NOMO-1 treated with DMSO at 0.1 percent for 48 hours (cell line): ENCODE results near the gene TMEM62.
"Not testable (repeated sequence)": the region's sequence is repeated elsewhere in the genome, so short reads cannot be mapped to it uniquely, and the experiment has no call there.

Source experiments
- DNase-seq: peaks from one replicate; lab custom pipeline; 2025; ENCODE audit not compliant: unreplicated experiment; lab: John Stamatoyannopoulos, UW

The TMEM62 gene

DNA sequence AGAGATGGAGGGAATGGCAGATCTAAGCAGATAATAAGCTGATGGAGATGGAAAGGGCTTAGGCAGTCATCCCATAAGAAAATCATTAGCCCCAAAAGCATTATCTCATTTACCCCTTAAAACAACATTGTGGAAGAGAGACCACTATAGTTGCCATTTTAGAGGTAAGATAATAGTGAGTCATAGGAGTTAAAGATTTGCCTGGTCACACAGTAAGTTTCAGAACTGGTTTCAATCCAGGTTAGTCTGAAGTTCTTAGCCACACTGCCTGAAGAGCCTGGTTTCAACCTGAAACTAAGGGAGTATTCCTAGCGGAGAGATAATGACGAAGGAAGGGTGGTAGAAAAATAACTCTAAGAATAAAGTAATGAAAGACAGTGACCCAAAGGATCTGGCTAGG is 14.6 kb upstream of the TMEM62 start:
- DNase-seq, result no peak

DNA sequence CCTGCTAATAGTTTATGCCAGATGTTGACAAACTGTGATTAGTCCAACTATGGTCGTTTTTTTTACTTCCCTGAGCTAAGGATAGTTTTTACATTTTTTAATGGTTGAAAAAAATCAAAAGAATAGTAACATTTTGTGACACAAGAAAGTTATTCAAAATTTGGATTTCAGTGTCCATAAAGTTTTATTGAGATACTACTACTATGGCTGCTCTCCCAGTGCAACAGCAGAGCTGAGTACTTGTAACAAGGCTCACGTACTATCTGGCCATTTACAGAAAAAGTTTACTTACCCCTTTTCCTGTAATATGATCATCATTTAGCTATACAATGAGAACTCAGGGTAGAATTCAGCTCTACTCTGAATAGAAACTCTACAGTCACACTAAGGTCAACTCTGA is 11.5 kb upstream of the TMEM62 start:
- no peak for DNase-seq

DNA sequence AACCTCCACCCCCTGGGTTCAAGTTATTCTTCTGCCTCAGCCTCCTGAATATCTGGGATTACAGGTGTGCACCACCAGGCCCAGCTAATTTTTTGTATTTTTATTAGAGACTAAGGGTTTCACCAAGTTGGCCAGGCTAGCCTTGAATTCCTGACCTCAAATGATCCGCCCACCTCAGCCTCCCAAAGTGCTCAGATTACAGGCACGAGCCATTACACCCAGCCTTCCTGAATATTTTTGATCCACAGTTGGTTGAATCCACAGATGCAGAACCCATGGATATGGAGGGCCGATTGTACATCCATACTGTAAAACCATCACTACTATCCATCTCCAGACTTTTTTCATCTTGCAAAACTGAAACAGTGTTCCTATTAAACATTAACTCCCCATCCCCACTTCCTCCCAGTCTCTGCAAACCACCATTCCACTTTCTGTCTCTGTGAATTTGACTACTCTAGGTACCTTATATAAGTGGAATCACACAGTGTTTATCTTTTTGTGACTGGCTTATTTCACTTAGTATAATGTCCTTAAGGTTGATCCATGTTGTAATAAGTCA is 8.2 kb upstream of the TMEM62 start:
- DNase-seq, result no peak

DNA sequence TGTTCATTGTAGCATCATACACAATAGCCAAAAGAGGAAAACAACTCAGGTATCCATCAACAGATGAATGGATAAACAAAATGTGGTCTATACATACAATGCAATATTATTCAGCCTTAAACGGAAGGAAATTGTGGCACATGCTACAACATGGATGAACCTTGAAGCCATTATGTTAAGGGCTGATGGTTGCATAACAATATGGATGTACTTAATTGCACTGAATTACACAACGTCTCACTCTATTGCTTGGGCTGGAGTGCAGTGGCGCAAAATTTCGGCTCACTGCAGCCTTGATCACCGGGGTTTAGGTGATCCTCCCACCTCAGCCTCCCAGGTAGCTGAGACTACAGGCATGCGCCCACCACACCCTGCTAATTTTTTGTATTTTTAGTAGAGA is 7.0 kb upstream of the TMEM62 start:
- peak; percentile 86 for DNase-seq

DNA sequence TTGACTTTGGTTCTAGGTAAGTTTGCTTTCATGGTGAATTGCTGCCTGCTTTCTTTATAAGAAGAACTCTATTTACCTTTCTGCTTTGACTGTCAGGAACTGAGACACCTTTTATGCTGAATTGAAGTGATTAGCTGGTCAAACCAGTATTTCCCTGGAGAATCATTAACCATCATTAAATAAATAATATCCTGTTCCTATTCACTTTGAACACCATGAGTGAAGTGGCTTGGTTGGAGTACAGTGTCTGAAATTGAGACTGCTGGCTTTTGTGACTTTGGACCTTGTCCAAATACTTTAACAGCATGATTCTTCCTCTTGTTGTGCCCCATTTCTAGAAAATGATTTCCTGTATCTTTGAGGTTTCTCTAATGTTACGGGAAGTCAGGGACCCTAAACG is 5.6 kb upstream of the TMEM62 start:
- peak; percentile 9 for DNase-seq

DNA sequence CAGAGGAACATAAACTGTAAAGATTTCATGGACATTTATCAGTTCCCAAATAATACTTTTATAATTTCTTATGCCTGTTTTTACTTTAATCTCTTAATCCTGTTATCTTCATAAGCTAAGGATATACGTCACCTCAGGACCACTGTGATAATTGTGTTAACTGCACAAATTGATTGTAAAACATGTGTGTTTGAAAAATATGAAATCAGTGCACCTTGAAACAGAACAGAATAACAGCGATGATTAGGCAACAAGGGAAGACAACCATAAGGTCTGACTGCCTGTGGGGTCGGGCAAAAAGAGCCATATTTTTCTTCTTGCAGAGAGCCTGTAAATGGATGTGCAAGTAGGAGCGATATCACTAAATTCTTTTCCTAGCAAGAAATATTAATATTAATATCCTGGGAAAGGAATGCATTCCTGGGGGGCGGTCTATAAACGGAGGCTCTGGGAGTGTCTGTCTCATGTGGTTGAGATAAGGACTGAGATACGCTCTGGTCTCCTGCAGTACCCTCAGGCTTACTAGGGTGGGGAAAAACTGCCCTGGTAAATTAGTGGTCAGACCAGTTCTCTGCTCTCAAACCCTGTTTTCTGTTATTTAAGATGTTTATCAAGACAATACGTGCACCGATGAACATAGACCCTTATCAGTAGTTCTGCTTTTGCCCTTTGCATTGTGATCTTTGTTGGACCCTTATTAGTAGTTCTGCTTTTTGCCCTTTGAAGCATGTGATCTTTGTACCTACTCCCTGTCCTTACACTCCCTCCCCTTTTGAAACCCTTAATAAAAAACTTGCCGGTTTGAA is 5.0 kb upstream of the TMEM62 start:
- not testable (repeated sequence) for DNase-seq

DNA sequence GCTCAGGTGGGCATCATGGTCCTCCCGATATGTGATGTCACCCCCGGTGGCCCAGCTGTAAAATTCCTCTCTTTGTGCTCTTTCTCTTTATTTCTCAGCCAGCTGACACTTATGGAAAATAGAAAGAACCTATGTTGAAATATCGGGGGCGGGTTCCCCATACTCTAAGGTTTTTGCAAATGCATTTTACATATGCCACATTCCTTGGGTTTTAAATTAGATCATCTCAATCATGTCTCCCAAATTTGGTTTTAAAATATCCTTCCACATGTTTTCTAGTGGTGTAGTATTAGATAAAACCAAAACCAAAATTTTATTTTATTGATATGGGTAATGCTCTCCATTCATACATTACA is 4.4 kb upstream of the TMEM62 start:
- no peak for DNase-seq

DNA sequence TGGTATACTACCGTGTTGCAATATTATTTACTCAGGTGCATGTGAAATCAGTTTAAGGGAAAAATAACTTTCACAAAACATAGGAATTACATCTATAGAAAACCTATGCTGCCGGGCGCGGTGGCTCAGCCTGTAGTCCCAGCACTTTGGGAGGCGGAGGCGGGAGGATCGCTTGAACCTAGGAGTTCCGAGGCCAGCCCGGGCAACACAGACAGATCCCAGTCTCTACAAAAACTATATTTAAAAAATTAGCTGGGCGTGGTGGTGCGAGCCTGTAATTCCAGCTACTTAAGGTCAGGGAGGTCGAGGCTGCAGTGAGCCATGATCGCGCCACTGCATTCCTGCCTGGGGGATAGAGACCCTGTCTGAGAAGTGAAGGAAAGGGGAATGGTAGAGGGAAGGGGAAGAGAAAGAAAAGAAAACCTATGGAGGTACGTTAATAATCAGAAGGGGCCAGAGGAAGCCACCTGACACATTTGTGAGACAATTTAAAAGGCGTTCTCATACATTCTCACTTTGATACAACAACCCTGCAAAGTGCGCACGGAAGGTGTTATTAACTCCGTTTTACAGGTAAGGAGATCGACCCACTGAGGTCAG is 456 bp upstream of the TMEM62 start:
- no peak for DNase-seq

DNA sequence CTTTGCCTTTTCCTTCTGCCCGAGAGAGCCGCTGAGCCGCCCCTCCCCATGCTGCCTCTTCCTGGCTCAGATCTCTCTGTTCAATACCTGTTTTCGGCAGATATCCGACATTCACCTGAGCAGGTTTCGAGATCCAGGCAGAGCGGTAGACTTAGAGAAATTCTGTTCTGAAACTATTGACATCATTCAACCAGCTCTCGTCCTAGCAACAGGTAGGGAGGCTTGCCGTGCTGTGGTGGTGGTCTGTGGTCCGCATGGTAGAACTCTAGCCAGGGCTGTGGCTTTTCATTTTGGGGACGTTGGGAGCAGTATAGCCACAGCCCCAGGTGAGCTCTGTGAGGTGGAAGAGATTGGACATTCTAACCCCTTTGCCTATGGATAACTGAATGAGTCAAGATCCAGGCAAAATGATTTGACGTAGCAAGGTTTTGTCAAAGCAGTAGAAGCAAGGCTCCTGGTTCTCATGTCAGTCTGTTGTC is 810 bp downstream of the TMEM62 start:
- no peak for DNase-seq

DNA sequence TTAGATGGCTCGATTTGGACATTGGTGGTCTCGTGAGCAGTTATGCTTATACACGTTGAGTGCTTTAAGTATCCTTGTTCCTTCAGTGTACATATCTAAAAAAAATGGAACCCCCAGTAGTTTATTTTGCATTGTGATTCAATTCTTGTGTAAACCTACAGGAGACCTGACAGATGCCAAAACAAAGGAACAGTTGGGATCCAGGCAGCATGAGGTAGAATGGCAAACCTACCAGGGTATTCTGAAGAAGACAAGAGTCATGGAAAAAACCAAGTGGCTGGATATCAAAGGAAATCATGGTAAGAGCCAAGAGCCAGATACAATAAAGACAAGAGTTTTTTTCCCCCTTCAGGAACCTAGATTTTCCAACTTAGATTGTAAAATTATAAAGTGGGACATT is 2.0 kb downstream of the TMEM62 start:
- no peak for DNase-seq

DNA sequence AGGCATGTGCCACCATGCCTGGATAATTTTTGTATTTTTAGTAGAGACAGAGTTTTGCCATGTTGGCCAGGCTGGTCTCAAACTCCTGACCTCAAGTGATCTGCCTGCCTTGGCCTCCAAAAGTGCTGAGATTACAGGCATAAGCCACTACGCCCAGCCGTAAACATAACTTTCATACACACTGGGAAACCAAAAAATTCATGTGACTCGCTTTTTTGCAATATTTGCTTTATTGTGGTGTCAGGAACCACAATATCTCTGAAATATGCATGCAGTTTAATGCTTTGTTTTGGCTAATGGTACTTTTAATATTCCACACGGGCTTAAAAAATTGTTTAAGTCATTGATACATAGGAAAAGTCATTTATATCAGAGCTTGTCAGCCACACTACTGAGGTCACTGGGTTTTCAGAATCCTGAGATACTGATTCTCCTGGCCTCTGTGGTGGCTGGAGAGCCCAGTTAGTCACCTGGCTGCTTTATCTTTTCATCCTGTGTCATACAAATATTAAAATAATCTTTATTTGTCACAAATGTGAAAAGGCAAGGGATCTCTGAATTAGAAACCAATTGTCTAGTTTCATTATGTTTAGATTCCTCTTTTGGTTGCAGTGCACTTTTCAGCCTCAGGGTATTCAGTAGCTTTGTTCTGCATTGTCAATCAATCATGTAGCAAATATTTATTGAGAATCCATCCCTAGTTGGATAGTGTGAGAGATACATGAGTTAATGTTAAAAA is 10.0 kb downstream of the TMEM62 start:
- peak; percentile 7 for DNase-seq

DNA sequence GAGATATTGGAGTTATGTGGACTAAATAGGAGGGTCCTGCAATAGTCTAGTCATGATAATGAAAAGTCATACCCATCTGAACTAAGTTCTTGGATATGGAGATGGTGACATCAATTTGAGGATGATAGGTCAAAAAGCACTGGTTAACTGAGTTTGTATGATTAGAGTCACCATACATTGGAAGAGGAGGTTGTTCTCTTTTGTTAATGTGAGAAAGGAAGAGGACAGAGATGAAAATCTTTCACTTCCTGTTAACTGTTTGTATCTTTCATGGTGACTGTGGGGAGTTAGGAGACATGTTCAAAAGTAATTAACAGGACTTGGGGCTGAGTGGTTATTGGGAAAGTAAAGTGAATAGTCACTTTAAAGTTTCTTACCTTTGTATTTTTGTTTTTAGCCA is 11.1 kb downstream of the TMEM62 start:
- DNase-seq, result peak; percentile 51

DNA sequence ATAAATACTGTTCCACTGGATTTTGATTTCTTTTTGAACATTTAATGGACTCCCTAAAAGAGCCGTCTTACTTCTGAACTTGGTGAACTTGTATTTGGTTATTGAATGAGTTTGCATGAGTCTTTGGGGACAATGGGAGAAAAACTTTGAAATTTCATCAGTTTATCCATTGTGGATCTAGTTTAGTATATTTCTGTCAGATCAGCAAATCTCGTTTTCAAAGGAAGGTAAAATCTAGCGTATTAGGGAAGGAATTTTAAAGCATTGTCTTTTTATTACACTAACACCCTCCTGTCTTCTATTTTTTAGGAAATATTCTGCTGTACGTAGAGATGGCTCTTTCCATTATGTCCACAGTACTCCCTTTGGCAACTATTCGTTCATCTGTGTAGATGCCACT is 12.8 kb downstream of the TMEM62 start:
- no peak for DNase-seq

DNA sequence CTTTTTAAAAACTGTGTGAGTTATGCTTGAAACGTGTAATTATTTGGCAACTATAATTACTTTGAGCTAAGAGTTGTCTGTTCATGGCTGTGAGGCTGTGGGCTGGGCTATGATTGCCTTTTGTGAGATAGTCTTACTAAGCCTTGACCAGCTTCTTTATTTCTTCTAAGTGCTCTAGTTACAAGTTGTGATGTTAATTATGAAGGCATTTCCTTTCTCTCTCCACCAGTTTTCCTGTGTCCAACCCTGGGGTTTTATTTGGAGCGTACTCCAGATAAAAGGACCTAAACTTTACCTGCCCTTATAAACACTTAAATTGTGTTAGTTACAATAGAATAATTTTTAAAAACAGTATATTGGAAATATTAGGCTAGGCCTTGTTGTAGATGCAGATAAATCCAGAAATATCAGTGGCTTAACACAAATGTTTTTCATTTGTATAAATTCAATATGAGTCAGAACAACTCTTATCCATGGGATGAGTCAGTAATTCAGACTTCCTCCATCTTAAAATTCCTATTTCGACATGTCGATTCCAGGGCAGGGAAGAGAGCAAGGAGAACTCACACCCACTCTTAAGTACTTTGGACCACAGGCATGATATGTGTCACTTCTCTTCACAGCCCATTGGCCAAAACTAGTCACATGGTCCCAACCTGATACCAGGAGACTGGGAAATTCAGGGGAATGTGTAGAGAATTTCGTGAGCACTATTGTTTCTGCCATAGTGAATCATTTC is 17.0 kb downstream of the TMEM62 start:
- no peak for DNase-seq

DNA sequence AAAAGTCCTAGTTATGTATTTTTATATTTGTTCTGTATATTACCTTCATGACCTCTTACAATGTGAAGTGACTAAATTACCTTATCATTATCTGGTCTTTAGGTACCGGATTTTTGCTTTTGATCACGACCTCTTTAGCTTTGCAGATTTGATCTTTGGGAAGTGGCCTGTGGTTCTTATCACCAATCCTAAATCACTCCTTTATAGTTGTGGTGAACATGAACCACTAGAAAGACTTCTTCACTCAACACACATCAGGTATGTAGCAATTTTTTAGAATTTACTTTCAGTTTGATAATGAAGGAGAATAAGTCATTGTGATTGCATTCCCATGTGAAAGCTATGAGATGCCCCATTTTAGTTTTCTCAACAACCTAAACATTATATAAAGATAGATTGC is 18.3 kb downstream of the TMEM62 start:
- DNase-seq, result no peak

DNA sequence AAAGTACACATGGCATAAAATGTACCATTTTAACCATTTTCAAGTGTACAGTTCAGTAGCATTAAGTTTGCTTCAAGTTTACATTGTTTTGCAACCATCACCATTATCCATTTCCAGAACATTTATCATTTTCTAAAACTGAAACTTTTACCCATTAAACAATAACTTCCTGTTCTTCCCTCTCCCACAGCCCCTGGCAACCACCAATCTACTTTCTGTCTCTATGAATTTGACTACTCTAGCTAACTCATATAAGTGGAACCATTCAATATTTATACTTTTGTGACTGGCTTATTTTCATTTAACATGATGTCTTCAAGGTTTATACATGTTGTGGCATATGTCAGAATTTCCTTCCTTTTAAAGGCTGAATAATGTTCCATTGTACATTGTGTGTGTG is 19.9 kb downstream of the TMEM62 start:
- no peak for DNase-seq

DNA sequence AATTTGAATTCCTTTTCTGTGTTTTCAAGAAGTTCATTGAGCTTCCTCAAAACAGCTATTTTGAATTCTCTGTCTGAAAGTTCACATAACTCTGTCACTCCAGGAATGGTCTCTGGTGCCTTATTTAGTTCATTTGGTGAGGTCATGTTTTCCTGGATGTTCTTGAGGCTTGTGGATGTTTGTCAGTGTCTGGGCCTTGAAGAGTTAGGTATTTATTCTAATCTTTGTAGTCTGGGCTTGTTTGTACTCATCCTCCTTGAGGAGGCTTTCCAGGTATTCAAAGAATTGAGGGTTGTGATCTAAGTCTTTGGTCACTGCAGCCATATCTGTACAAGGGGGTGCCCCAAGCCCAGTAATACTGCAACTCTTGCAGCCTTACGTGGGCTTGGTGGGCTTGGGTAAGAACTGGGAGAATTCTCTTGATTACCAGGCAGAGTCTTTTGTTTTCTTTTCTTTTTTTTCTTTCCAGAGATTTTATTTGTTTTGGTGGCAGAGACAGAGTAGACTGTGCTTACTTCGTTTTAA is 32.5 kb downstream of the TMEM62 start:
- DNase-seq, result no peak

DNA sequence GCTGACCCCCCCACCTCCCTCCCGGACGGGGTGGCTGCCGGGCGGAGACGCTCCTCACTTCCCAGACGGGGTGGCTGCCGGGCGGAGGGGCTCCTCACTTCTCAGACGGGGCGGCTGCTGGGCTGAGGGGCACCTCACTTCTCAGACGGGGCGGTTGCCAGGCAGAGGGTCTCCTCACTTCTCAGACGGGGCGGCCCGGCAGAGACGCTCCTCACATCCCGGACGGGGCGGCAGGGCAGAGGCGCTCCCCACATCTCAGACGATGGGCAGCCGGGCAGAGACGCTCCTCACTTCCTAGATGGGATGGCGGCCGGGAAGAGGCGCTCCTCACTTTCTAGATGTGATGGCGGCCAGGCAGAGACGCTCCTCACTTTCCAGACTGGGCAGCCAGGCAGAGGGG is 33.9 kb downstream of the TMEM62 start:
- not testable (repeated sequence) for DNase-seq

DNA sequence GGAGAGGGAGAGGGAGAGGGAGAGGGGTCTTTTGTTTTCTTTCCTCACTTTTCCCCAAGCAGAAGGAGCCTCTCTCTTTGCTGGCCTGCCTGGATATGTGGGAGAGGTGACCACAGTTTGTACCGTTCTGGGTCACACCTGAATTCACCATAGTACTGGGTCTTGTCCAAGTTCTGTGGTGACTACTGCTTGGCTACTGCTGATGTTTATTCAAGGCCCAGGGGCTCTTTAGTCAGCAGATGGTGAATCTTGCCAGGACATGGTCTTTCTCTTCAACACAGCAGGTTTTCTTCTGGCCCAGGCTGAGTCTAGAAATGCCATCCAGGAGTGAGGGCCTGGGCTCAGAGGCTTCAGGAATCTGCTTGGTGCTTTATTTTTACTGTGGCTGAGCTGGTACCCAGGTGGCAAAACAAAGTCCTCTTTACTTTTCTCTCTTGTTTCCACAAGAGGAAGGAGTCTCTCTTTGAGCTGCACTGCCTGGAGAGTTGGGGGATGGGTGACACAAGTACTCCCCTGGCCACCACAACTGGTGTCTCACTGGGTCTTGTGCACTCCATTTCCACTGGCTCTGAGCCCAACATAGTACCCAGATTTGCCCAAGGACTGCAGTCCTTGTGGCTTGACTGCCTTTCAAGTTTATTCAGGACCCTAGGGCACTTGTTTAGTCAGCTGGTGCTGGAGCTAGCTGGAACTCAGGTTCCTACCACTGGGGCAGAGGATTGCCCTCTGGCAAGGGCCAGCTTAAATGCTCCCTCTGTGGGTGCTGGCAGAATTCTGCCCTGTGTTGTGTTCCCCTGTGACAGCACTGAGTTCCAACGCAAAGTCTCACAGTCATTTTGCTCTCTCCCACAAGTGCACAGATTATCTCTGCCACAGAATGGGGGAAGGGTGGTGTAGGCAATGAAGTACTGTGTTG is 35.1 kb downstream of the TMEM62 start:
- DNase-seq, result no peak

DNA sequence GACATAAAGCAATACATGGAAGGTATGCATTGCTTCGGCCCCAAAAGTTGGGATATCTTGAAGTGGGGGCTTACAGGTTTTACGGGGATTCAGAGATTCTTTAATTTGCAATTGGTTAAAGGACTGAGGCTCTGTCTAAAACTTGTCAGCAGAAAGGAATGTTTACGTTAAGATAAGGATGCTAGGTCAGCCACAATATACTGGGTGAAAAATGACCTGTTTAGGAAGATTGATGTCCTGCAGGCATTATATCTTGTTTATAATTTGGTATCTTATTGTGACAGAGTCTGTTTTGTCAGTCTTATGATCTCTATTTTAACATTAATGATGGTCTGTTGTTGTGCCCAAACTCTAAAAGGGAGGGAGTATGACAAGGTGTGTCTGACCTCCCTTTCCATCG is 36.5 kb downstream of the TMEM62 start:
- no peak for DNase-seq
